Liver (tissue), 3 donors: ENCODE measurements around the gene EXT2.

Experiments used
- JUND ChIP-seq, 2 donors: IDR thresholded peaks; 2 replicates each; pipeline ENCODE4 v1.6.1; 2016; ENCODE audit warnings: antibody characterized with exemption in 2 of 2
- RAD21 ChIP-seq, 2 donors: IDR thresholded peaks; 2 replicates each; pipeline ENCODE4 v1.6.1; 2016; ENCODE audit warnings: antibody characterized with exemption in 2 of 2, mild to moderate bottlenecking in 2 of 2
- TF ChIP-seq, protein P1 (sequence below): fragments of 150-350 bp; IDR thresholded peaks from 2 replicates; pipeline ENCODE4 v1.5.1; 2017; ENCODE audit warnings: improper control_type of control experiment, low read depth, low read length; ENCODE audit not compliant: missing input control
- TF ChIP-seq, protein P2 (sequence below): IDR thresholded peaks from 2 replicates; pipeline ENCODE4 v1.6.1; 2016; ENCODE audit warnings: antibody characterized with exemption, mild to moderate bottlenecking
- donor health status: healthy.
- donor health status: healthy.

DNA sequence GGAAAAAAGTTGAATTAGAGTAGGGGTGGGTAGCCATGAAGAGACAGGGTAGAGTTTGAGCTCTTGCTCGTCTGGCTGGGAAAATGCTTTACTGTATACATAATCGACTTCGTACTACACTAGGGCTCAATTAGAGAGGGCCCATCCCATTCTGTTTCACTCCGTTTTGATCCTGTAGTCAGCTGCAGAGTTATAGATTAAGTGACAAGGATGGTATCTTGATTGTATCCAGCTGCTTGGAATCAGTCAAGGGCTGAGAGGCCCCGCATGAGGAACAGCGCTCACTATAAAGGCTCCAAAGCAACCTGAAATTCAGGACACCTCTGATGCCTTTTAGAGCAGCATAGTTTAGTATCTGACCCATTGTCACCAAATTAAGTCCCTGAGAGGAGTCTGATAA, 132.9 kb downstream of the EXT2 start:
- no peak for TF ChIP-seq JUND (IDR thresholded peaks at IDR 0.05)
- TF ChIP-seq, protein P1, sequence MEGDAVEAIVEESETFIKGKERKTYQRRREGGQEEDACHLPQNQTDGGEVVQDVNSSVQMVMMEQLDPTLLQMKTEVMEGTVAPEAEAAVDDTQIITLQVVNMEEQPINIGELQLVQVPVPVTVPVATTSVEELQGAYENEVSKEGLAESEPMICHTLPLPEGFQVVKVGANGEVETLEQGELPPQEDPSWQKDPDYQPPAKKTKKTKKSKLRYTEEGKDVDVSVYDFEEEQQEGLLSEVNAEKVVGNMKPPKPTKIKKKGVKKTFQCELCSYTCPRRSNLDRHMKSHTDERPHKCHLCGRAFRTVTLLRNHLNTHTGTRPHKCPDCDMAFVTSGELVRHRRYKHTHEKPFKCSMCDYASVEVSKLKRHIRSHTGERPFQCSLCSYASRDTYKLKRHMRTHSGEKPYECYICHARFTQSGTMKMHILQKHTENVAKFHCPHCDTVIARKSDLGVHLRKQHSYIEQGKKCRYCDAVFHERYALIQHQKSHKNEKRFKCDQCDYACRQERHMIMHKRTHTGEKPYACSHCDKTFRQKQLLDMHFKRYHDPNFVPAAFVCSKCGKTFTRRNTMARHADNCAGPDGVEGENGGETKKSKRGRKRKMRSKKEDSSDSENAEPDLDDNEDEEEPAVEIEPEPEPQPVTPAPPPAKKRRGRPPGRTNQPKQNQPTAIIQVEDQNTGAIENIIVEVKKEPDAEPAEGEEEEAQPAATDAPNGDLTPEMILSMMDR = no peak
- TF ChIP-seq, protein P2, sequence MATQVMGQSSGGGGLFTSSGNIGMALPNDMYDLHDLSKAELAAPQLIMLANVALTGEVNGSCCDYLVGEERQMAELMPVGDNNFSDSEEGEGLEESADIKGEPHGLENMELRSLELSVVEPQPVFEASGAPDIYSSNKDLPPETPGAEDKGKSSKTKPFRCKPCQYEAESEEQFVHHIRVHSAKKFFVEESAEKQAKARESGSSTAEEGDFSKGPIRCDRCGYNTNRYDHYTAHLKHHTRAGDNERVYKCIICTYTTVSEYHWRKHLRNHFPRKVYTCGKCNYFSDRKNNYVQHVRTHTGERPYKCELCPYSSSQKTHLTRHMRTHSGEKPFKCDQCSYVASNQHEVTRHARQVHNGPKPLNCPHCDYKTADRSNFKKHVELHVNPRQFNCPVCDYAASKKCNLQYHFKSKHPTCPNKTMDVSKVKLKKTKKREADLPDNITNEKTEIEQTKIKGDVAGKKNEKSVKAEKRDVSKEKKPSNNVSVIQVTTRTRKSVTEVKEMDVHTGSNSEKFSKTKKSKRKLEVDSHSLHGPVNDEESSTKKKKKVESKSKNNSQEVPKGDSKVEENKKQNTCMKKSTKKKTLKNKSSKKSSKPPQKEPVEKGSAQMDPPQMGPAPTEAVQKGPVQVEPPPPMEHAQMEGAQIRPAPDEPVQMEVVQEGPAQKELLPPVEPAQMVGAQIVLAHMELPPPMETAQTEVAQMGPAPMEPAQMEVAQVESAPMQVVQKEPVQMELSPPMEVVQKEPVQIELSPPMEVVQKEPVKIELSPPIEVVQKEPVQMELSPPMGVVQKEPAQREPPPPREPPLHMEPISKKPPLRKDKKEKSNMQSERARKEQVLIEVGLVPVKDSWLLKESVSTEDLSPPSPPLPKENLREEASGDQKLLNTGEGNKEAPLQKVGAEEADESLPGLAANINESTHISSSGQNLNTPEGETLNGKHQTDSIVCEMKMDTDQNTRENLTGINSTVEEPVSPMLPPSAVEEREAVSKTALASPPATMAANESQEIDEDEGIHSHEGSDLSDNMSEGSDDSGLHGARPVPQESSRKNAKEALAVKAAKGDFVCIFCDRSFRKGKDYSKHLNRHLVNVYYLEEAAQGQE = no peak
- no peak for TF ChIP-seq RAD21 (IDR thresholded peaks at IDR 0.05)
